ENCODE data around the gene GOLGA6C. TPM values are rescaled to one million over a fixed set of nuclear protein-coding genes. Genes with fewer than 3 reads are reported as not detected.
A peak's percentile ranks its signal among the peaks of the same experiment; 100 is the strongest.
"Not testable (repeated sequence)": the region's sequence is repeated elsewhere in the genome, so short reads cannot be mapped to it uniquely, and the experiment has no call there.

The GOLGA6C gene
- total RNA-seq, 1 donor from 2014 or later, result not detected

DNA sequence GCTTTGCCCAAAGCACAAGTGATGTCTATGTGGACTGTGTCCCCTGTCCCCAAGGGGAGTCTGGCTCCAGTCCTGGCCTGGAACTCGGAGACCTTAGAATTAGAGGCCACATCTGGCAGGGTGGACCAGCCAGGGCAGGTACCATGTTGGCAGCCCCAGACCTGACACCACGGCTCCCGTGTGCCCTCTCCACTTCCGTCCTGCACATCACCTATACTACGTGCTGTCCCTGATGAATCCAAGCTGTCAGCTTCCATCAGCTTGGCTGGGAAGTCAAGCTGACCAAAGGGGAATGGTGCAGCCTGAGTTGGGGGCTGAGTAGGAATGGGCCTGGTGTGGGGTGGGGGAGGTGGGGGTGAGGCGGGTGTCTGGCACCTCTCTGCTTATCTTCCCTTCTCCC is 41.1 kb upstream of the GOLGA6C start:
- H3K36me3 ChIP-seq, result no peaks in the 10 kb centered on the region
- no peak overlapping the region for H3K27ac Mint-ChIP-seq
- no peaks in the 10 kb centered on the region for H3K79me2 ChIP-seq (ENCODE audit: low read depth)
- H2AFZ ChIP-seq (replicated peaks), result no peak overlapping the region
- peaks cover 3% of the 10 kb centered on the region for H4K20me1 ChIP-seq (ENCODE audit: low read depth)
- H3K27me3 ChIP-seq, result no peaks in the 10 kb centered on the region
- H3K4me1 ChIP-seq, result no peaks in the 10 kb centered on the region
- H3K4me2 ChIP-seq, result no peak overlapping the region
- H3K36me3 Mint-ChIP-seq, result peaks cover 2% of the 10 kb centered on the region
- no peaks in the 10 kb centered on the region for H3F3A ChIP-seq (ENCODE audit: low read depth)
- H3K4me1 Mint-ChIP-seq, result peaks cover 3% of the 10 kb centered on the region
- H3K27me3 Mint-ChIP-seq (ENCODE audit: insufficient read depth, low read depth), result peaks cover 2% of the 10 kb centered on the region
- no peak overlapping the region for H3K4me3 ChIP-seq
- TF ChIP-seq EZH2 (IDR thresholded peaks at IDR 0.05) (no peak), EZH2phosphoT487 (IDR thresholded peaks at IDR 0.05) (no peak)
- TF ChIP-seq, protein P1, sequence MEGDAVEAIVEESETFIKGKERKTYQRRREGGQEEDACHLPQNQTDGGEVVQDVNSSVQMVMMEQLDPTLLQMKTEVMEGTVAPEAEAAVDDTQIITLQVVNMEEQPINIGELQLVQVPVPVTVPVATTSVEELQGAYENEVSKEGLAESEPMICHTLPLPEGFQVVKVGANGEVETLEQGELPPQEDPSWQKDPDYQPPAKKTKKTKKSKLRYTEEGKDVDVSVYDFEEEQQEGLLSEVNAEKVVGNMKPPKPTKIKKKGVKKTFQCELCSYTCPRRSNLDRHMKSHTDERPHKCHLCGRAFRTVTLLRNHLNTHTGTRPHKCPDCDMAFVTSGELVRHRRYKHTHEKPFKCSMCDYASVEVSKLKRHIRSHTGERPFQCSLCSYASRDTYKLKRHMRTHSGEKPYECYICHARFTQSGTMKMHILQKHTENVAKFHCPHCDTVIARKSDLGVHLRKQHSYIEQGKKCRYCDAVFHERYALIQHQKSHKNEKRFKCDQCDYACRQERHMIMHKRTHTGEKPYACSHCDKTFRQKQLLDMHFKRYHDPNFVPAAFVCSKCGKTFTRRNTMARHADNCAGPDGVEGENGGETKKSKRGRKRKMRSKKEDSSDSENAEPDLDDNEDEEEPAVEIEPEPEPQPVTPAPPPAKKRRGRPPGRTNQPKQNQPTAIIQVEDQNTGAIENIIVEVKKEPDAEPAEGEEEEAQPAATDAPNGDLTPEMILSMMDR (IDR thresholded peaks at IDR 0.05), result no peak
- DNase-seq (ENCODE audit: low spot score), result no peak
- H3K4me3 Mint-ChIP-seq, result no peak overlapping the region
- no peaks in the 10 kb centered on the region for H3K9me3 ChIP-seq (ENCODE audit: low read depth)
- H3K27ac ChIP-seq, result no peak overlapping the region
- H3K9ac ChIP-seq, result no peak overlapping the region
- H3K9me3 Mint-ChIP-seq, result no peaks in the 10 kb centered on the region

DNA sequence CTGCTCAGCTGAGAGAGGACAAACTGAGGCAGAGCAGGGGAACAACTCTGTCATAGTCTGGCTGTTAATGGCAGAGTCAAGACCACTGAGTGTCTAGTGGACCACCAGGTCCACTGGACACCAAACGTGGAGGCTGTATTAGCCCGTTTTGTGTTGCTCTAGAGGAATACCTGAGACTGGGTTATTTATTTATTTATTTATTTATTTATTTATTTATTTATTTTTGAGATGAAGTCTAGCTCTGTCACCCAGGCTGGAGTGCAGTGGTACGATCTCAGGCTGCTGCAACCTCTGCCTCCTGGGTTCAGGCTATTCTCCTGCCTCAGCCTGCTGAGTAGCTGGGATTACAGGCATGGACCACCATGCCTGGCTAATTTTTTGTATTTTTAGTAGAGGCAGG is 40.6 kb upstream of the GOLGA6C start:
- not testable (repeated sequence) for H3K27me3 Mint-ChIP-seq (ENCODE audit: insufficient read depth, low read depth); H3K4me2 ChIP-seq; H3K27me3 ChIP-seq; H3F3A ChIP-seq (ENCODE audit: low read depth); H3K9me3 ChIP-seq (ENCODE audit: low read depth); H3K79me2 ChIP-seq (ENCODE audit: low read depth); H3K36me3 ChIP-seq; H3K36me3 Mint-ChIP-seq; H3K9ac ChIP-seq; H4K20me1 ChIP-seq (ENCODE audit: low read depth); H3K4me1 ChIP-seq; H3K4me3 ChIP-seq; H3K9me3 Mint-ChIP-seq; H2AFZ ChIP-seq (replicated peaks); H3K4me3 Mint-ChIP-seq; H3K27ac ChIP-seq; H3K27ac Mint-ChIP-seq; DNase-seq (ENCODE audit: low spot score); H3K4me1 Mint-ChIP-seq

DNA sequence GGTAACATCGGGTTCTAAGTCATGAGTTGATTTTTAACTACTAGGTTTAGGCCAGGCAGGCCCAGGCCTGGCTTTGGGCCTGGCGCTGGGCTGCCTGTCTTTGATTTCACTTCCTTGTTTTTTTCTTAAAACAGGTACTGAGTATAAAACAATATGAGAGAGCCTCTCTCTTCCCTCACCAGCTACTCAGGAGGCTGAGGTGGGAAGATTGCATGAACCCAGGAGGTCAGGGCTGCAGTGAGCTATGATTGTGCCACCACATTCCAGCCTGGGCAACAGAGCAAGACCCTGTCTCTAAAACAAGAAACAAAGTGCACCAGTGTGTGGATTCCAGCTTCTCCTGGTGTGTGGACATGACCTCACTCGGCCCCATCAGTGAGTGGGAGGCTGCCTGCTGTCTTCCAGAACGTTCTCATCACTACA is 38.6 kb upstream of the GOLGA6C start:
- H3K27me3 Mint-ChIP-seq (ENCODE audit: insufficient read depth, low read depth); H3K4me3 Mint-ChIP-seq; H2AFZ ChIP-seq (replicated peaks); H3F3A ChIP-seq (ENCODE audit: low read depth); H3K9me3 Mint-ChIP-seq; H3K4me3 ChIP-seq; H3K27ac ChIP-seq; H3K9ac ChIP-seq; H3K4me2 ChIP-seq; H3K9me3 ChIP-seq (ENCODE audit: low read depth); H3K36me3 ChIP-seq; H3K4me1 ChIP-seq; H3K27me3 ChIP-seq; DNase-seq (ENCODE audit: low spot score); H3K79me2 ChIP-seq (ENCODE audit: low read depth); H3K36me3 Mint-ChIP-seq; H4K20me1 ChIP-seq (ENCODE audit: low read depth); H3K4me1 Mint-ChIP-seq: not testable (repeated sequence)
- H3K27ac Mint-ChIP-seq, result peak overlapping the region; percentile 66

DNA sequence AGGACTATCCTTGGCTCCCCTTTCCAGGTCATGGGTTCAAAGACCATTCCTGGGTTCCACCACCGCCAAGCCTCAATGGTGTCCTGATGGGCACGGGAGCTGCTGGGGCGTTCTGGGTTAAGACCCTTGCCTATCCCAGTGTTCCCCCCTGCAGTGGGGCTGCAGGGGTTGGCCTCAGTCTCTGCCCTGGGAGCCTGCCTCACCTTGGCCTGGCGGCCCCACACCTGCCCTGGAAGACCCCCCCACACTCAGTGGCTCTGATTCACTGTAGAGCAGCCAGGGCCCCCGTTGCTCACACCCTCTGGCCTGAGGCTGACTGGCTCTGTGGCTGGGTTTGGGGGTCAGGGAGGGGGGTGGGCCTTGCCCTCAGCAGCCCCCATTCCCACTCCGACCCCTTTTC is 34.4 kb upstream of the GOLGA6C start:
- H3K27me3 ChIP-seq, result no peaks in the 10 kb centered on the region
- Mint-ChIP-seq H3K9me3 (no peaks in the 10 kb centered on the region), H3K4me3 (no peak overlapping the region), H3K27me3 (ENCODE audit: insufficient read depth, low read depth) (peaks cover 4% of the 10 kb centered on the region), H3K36me3 (no peaks in the 10 kb centered on the region), H3K4me1 (peaks cover 3% of the 10 kb centered on the region), H3K27ac (no peak overlapping the region)
- no peak overlapping the region for H3K27ac ChIP-seq
- no peaks in the 10 kb centered on the region for H3K36me3 ChIP-seq
- H2AFZ ChIP-seq (replicated peaks), result no peak overlapping the region
- H3F3A ChIP-seq (ENCODE audit: low read depth), result no peaks in the 10 kb centered on the region
- H3K4me2 ChIP-seq, result no peak overlapping the region
- no peaks in the 10 kb centered on the region for H3K9me3 ChIP-seq (ENCODE audit: low read depth)
- no peaks in the 10 kb centered on the region for H4K20me1 ChIP-seq (ENCODE audit: low read depth)
- no peak overlapping the region for H3K9ac ChIP-seq
- no peak overlapping the region for H3K4me3 ChIP-seq
- no peaks in the 10 kb centered on the region for H3K4me1 ChIP-seq
- DNase-seq (ENCODE audit: low spot score), result no peak
- no peaks in the 10 kb centered on the region for H3K79me2 ChIP-seq (ENCODE audit: low read depth)
- TF ChIP-seq, protein P1 (IDR thresholded peaks at IDR 0.05), result no peak
- no peak for TF ChIP-seq EZH2 (IDR thresholded peaks at IDR 0.05)
- TF ChIP-seq EZH2phosphoT487 (IDR thresholded peaks at IDR 0.05), result no peak

Measured in neural progenitor cell (in vitro differentiated cells).